Islet precursor cell (in vitro differentiated cells): ENCODE data around the gene DHDDS.

Experiments
- DNase-seq: peaks from one replicate; pipeline ENCODE4 v3.0.0-alpha.2; 2018

DHDDS gene

GRCh38 chr1:26418865-26419349 lies 13.2 kb upstream of the DHDDS start:
- peak; percentile 97 for DNase-seq

GRCh38 chr1:26419494-26419893 lies 12.6 kb upstream of the DHDDS start:
- no peak for DNase-seq

GRCh38 chr1:26429721-26430120 lies 2.4 kb upstream of the DHDDS start:
- DNase-seq, result no peak

- DNase-seq, result no peak
Measured at GRCh38 chr1:26432793-26433192, 672 bp downstream of the DHDDS start.

- DNase-seq, result no peak
Measured at GRCh38 chr1:26434161-26434752, 2.1 kb downstream of the DHDDS start.

- DNase-seq, result no peak
Measured at GRCh38 chr1:26438041-26438440, 5.9 kb downstream of the DHDDS start.

GRCh38 chr1:26440259-26440658 lies 8.1 kb downstream of the DHDDS start:
- no peak for DNase-seq

- no peak for DNase-seq
Measured at GRCh38 chr1:26449868-26450267, 17.7 kb downstream of the DHDDS start.

GRCh38 chr1:26450908-26451307 lies 18.8 kb downstream of the DHDDS start:
- no peak for DNase-seq

- no peak for DNase-seq
Measured at GRCh38 chr1:26452459-26453183, 20.5 kb downstream of the DHDDS start.

GRCh38 chr1:26459148-26459547 lies 27.0 kb downstream of the DHDDS start:
- DNase-seq, result no peak

GRCh38 chr1:26459573-26460031 lies 27.5 kb downstream of the DHDDS start:
- no peak for DNase-seq

GRCh38 chr1:26468911-26469310 lies 36.8 kb downstream of the DHDDS start:
- DNase-seq, result no peak

- no peak for DNase-seq
Measured at GRCh38 chr1:26469558-26469957, 37.4 kb downstream of the DHDDS start.

GRCh38 chr1:26470878-26471497 lies 38.9 kb downstream of the DHDDS start:
- DNase-seq, result no peak

GRCh38 chr1:26471498-26472319 lies 39.6 kb downstream of the DHDDS start:
- peak; percentile 89 for DNase-seq

GRCh38 chr1:26472320-26472900 lies 40.3 kb downstream of the DHDDS start, which contains the start of gene HMGN2:
TSS of gene HMGN2 (plus strand) at chr1:26472440. CDS start at chr1:26472613, 173 bp downstream.
- peak; percentile 90 for DNase-seq

- DNase-seq, result peak; percentile 96
Measured at GRCh38 chr1:26472901-26473845, 41.1 kb downstream of the DHDDS start.

GRCh38 chr1:26474818-26475217 lies 42.7 kb downstream of the DHDDS start:
- no peak for DNase-seq

- no peak for DNase-seq
Measured at GRCh38 chr1:26475989-26476388, 43.9 kb downstream of the DHDDS start.

GRCh38 chr1:26476958-26477357 lies 44.8 kb downstream of the DHDDS start:
- DNase-seq, result no peak
